GM19193 (cell line): ENCODE measurements around the gene UNC45B.

Experiments
- POLR2A ChIP-seq: IDR thresholded peaks from 4 replicates; pipeline ENCODE4 v1.6.1; 2011; ENCODE audit not compliant: insufficient read depth, insufficient read length; ENCODE audit errors: extremely low read depth

The UNC45B gene

GRCh38 chr17:35235289-35235688 lies 87.7 kb downstream of the UNC45B start:
- no peak for TF ChIP-seq POLR2A

GRCh38 chr17:35235917-35236316 lies 88.3 kb downstream of the UNC45B start:
- no peak for TF ChIP-seq POLR2A

- TF ChIP-seq POLR2A, result no peak
Measured at GRCh38 chr17:35236821-35237220, 89.2 kb downstream of the UNC45B start.

GRCh38 chr17:35238821-35239220 lies 91.2 kb downstream of the UNC45B start:
- TF ChIP-seq POLR2A, result no peak
